GM19438 (cell line): ENCODE measurements around the gene GRIN2B.

Experiments used
- ATAC-seq: cut with Tn5 transposase; IDR thresholded peaks from one replicate; pipeline ENCODE4 v1.9.1; 2021; ENCODE audit warnings: low read depth; ENCODE audit not compliant: unreplicated experiment

GRIN2B gene

DNA sequence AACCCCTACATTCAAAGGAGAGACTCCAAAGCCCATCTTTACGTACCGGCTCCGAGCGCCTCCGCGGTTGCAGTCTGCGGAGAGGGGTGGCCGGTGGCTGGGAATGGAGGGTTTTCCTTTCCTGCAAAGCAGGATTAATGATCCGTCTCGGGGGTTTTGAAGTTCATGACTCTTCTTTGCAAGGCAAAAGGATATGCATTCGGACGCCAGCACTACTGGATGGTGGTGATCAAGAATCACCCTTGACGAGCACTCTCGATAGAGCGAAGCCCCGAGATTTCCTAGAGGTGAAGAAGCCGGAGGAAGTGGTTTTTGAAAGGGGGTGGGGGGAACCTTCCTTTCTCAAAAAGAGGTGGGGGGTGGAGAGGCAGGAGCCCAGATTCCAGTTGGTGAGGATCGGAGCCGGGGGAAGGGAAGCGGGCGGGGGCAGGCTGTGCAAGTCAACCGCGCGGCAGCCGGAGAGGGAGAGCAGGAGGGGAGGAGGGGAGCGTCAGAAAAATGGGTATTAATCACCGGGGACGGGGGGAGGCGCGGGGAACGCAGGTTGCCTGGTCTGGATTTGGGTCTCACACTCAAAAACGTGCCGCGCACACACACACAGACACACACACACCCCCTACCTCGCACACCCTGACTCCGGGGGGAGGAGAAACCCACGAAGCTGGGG, at the start of gene GRIN2B:
GRIN2B (minus strand) TSS at position 307 of the 667 bp plus-strand sequence. CDS start 115,394 bp downstream, outside the sequence.
- no peak for ATAC-seq

DNA sequence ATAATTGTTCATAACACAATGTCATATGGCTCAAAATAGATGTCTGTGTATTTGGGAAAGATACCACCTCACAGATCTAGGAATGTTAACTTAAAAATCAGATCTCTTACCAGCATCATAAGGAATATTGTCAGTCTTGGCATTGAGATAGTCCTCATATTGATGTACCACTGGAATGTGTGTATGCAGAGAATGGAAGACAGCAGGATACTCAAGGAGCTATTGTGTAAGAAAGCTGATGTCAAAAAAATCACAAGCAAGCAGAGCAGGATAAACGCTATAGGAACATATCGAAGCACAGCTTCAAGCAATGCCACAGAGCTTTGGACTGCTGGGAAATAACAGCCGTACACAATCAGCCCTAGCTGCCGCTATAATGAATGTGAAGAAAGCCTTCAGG, 45.1 kb upstream of the GRIN2B start:
- ATAC-seq = no peak

DNA sequence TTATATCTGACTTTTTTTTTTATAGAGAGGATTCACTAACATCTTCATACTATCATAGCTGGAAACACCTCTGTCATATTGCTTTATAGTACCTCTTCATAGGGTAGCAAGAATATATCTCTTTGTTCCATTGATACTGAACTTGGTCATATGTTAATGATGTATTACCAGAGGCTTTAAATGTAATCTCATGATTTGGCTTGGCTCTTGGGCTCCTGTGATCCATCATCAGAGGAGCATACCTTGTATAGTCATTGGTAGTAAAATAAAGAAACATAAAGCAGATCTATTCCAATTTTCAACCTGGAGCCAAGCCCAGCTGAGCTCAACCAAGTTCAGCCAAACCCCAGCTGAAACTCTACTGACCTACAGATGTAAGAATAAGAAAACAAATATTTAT, 43.2 kb upstream of the GRIN2B start:
- ATAC-seq = no peak

DNA sequence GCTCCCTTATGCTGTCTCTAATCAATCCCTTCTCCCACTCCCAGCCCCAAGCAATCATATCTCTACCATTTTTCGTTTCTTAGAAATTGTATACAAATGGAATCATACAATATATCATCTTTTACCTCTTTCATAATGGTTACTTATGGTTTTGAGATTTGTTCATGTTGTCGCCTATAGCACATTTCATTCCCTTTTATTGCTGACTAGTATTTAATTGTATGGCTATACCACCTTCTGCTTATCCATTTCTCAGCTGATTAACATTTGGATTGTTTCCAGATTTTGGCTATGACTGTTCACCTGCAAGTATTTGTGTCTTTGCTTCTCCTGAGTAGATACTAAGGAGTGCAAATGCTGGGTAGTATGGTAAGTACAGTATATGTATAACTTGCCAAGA, 36.7 kb upstream of the GRIN2B start:
- ATAC-seq = no peak

DNA sequence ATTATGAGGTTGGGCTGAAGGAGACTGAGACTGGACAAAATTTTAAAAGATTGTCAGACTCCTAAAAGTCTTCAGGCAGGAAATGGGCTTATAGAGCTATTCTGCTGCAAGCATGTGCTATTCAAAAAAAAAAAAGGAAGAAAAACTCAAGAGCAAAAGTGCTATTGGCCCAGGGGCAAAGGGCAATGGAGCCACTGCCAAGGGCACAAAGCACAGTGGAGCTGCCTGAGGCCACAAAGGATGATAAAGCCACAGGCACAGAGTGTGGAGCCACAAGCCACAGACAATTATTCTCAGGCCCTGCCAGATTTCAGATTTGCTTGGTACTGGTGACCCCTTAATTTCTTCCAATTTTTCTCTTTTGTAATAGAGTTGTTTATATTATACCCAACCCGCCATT, 29.6 kb upstream of the GRIN2B start:
- ATAC-seq = no peak

DNA sequence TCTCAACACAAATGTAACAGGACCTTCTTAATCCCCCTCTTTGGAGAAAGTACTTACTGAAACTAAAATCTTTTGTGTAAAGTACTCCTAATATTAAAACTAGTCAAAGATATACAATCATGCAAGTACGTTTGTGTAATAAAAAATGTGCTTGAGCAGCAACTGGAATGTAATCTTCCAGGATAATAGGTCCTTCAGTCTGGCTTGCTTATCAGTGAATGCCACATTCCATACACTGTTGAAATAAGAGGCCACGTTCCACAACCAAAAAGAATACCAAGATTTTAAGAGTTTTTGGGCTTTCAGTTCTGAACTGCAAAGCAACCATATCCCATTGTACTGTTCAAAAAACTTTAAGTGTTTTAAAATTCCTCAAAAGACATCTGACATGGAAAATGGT, 26.2 kb upstream of the GRIN2B start:
- no peak for ATAC-seq

DNA sequence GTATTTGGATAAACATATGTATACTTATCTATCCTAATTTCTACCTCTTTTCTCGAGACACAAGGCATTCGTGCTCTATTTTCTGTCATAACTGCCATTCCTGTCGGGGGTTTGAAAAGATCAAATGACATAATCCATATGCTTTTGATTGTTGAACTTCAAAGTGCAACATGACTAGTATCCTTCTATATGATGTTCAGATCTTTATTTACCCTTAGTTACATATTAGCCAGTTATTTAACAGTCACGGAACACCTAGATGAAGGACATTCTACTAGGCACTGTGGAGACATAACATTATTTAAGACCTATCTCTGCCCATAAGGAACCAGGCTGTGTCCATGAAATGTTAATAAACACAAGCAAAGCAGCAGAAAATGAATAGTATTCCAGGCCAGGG, 11.2 kb upstream of the GRIN2B start:
- no peak for ATAC-seq

DNA sequence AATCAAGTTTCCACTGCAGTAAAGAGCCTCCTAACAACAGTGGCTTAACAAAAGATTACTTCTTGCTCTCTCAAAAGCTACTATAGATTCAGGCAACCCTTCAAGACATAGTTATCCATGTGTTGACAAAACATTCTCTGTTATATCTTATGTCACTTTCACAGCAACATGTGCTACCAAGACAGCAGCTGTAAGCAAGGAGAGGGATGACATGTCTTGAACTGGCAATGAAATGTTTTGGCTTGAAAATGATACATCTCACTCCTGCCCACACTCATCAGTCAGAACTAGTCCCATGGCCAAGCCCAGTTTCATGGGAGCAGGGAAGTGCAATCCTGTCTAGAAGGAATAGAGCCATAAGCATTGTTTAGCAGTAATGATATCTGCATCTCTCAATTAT, 10.7 kb upstream of the GRIN2B start:
- no peak for ATAC-seq

DNA sequence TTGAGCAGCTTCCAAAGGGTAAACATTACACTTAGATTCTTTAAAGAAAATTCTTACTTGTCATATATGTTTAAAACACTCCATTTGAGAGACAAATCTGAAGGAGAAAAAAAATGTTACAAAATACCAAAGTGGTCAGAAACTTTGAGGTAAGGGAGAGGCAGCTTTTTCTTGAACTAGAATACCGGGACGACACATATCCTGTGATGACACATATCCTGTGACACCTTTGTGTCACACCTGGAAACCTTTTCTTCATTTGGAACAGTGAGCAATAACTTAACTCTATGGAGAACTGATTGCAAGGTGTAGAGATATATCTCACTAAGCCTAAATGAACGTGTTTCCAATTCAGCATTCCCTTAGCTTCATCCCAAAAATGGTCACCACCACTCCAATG, 4.6 kb upstream of the GRIN2B start:
- ATAC-seq = no peak

DNA sequence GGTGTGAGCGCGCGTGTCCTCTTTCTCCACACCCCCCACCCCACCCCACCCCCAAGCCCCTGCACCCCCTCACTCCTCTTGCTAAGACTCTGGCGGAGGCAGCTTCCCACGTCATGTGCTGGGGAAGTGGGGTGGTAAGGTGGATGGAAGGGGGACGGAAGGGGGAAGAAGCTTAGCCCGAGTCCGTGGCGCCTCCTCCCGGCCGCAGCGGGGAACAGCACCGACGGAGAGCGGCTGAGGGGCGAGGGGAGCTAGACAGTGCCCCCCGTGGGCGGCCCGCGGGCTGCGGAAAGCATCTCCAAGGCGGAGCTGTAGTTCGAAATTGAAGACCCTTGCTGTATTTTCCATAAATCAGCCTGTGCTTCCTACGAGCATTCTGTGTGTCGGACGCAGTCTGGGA, 588 bp upstream of the GRIN2B start:
- ATAC-seq = no peak

DNA sequence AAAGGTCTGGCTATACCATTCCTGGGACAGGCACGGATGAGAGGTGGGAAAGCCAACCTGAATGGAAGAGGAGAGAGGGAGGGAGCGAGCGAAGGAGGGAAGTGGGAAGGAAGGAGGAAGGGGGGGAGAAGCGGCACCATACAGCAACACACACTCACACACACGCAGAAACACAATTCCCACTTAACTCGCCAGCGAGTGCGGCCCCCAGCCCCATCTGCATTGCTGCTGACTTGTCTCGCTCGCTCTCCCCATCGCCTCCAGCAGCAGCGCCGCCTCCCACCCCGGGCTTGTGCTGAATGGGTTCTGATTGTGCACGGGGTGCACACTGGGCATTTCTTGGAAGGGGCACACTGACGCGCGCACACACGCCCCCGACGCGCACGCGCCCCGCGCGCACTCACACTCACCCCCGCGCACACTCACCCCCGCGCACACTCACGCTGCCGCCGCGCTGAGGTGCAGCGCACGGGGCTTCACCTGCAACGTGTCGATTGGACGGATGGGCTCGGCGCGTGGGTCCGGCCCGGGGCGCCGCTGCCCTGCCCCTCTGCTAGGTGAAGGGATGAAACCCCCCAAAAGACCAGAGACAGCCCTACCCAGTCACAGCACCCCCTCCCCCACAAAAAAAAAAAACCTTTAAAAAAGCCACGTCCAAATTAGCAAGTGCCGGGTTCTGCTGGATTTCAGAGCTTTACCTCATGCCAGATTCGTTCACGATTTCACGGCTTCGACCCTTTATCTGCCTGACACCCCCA, 685 bp downstream of the GRIN2B start:
- no peak for ATAC-seq

DNA sequence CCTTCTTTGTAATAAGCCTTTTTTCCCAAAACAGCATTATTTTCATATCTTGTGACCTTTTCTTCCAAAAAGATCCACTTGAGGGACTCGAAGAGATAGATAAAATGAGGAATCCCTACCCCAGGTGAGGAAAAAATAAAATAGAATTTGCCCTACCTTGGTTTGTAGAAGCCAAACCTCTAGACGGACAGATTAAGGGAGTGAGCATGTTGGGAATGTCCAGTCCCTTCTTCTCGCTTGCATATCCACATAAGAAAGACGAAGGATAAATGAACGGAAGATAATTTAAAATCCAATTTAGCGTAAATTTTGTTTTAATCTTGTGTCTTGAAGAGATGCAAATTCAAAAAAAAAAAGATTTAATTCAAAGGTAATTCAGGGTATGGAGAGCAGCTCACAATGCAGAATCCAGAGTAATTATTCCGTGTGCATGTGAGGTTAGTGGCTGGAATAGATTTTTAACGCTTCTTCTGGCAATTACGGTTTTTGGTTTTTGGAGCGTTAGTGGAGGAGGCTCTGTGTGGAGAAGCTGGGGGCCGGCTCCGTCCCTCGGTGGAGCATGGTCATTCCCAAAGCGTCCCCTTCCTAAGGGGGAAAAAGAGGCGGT, 1.5 kb downstream of the GRIN2B start:
- no peak for ATAC-seq

DNA sequence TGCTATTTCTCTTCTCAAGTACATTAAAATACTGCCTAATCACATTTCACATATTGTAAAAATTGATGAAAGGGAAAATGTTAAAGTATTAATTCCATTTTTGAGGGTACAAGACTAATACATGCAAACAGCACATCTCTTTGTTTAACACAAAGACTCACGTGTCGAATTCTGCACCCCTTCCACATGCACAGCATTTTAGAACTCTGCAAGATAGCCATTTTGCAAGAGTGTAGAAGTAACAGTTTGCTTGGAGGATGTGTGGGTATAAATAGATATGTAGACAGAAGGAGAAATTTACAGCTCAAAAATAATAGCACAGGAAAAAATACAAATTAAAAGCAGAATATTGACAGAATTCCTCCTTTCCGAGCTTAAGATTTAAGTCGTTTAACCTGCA, 2.5 kb downstream of the GRIN2B start:
- ATAC-seq = no peak

DNA sequence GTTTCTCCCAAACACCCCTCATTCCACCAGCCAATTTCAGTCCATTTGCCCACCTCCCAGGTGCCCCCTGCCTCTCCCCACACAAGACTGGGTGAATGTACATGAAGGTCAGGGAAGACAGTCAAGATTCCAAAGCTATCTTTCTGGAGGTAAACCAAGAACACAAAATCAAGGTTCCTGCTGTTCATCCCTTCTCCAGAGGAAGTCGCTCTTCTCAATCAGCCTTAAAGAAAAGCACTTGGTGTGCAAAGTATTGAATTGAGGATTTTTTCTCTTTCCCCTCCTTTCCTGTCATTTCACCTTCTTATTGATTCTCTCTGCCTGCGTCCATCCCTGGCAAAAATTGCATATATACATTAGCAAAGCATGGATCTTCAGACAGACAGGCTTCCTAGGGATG, 4.5 kb downstream of the GRIN2B start:
- no peak for ATAC-seq

DNA sequence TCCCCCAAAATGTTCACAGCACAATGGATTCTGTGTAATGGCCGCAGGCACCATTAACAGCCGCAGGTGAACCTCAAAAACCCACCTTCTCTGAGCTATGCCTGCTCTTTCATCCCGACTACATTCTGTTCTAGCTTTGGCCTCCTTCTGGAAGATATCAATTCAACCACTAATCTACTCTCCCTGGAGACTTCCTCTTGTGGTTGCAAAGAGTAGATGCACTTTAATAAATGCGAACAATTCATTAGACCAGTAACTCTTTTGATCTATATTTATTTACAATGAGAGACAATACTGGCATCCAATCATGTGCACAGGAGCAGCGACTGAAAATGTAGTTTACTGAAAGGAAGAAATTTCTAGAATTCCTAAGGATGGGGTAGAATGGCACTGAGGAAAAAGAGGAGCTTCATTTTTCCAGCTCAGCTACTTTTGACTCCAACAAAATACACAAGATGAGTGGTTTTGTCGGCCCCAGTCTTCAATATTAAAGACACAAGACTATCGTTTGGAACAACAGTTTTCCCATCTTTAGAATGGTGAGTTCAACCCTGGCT, 5.3 kb downstream of the GRIN2B start:
- ATAC-seq = no peak

DNA sequence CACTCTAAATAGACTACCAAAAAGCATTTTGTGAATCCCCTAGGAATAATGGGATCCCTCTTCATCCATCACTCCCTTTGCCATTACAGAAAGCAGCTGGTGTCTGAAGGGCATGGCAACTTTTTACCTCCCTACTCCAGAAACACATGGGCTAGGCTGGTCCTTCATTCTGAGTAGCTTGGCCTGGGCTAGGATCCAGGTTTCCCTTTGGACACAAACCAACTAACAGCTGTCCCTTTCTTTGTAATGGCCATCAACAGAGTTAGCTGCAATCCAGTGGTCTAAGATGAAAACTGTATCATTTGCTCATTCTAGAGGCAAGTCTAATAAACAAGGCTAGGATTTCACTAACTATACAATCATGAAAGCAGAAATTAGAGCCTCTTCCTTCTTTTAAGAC, 7.4 kb downstream of the GRIN2B start:
- ATAC-seq = no peak

DNA sequence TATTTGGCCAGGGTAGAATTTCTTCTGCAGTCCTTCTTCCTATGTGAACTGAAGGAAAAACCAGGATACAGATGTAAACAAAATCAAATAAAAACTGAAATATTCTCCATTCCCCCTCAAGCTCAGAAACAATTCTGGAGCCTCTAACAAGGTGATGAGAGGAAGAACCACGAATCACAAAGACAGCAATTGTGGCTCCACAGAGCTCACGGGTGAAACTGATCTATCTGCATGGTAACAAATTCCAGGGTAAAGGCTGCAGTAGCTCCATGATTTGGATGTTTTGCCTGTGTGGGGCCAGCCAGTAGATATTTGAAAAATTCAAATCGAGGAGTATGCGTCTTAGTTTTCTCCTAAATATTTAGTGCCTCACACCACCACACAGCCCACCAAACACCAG, 10.6 kb downstream of the GRIN2B start:
- no peak for ATAC-seq

DNA sequence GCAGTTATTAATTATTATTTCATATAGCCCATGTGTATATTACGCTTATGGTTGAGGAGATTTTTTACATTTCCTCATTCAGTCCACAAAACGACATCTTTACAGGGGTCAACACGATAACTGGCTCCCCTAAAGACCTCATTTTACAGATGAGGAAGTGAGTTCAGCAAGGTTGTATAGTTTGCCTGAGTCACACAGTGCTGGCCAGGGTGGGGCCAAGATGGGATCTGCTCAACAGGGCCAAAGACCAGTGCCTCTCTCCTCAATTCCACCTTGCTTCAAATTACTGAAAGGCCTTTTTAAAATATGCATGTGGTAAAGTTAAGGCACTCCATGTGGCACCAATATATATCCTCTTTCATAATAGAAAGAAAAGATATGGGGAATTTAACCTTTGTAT, 13.1 kb downstream of the GRIN2B start:
- no peak for ATAC-seq

DNA sequence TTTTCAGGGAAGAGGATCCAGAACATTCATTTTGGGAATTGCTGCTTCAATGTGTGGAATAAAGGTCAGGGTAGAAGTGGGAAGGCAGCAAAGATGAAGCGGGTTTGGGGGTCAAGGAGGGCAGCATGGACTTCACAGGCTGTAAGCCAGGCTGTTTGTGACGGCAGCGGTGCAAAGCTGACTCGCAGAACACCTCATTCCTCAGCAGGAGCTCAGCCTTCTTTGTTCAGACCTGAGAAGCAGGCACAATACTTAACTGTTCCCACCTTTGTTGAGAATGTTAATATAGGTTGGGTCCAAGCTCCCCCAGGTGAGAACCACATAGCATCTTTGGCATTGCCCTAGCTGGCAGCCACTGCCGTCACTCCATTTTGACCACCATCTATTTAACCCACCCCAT, 16.7 kb downstream of the GRIN2B start:
- no peak for ATAC-seq

DNA sequence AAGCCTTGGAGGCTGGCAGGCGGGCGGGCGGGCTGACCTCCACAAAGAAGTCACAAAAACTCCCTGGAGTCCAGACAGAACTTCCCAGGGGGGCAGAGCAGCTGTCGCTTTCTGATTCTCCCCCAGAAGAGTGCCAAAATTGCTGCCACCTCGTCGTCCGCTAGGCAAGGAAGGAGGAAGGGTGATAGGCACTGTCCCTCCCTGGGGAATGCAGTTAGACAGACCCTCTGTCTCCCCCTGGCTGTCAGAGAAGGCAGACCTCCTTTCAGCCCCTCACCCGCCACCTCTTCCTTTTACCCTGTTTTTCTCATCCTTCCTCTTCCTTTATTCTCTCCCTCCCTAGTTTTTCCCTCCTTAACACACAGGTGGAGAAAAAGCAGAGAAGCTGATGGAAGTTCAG, 18.7 kb downstream of the GRIN2B start:
- no peak for ATAC-seq

DNA sequence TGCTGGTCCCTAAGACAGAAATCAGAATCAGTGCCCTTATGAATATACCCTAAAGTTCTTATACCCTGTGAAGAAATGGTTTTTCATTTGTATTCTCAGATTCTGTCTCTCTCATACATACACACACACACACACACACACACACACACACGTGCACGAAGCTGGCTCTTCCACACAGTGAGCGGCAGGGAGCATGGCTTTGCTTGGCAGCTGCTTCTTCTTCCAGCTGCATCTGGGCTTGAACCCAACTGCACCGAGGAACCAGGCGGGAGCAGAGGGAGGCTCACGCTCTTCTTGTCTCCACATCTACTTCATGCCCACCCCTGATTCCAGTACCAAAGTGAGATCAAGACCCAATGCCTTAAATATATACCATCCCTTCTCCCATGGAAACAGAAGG, 19.4 kb downstream of the GRIN2B start:
- ATAC-seq = no peak
